GM12878 (cell line): ENCODE data around the gene ENPP1. TPM values are rescaled to one million over a fixed set of nuclear protein-coding genes. Genes with fewer than 3 reads are reported as not detected.

Experiments used
- EED ChIP-seq: sonication (generic); IDR thresholded peaks from 2 replicates; pipeline ENCODE4 v1.6.1; 2016; ENCODE audit warnings: antibody characterized with exemption, low read depth
- IRF3 ChIP-seq: fragments of 450-650 bp; IDR thresholded peaks from 2 replicates; pipeline ENCODE4 v1.6.1; 2014; ENCODE audit warnings: mild to moderate bottlenecking
- IRF4 ChIP-seq: IDR thresholded peaks from 2 replicates; pipeline ENCODE4 v1.6.1; 2011; ENCODE audit warnings: low read depth, low read length
- NFYB ChIP-seq: IDR thresholded peaks from 2 replicates; pipeline ENCODE4 v1.6.1; 2011; ENCODE audit warnings: low read depth, mild to moderate bottlenecking, low read length, improper control_type of control experiment, moderate library complexity; ENCODE audit not compliant: insufficient read depth
- RAD21 ChIP-seq: IDR thresholded peaks from 2 replicates; pipeline ENCODE4 v1.6.1; 2011; ENCODE audit warnings: mild to moderate bottlenecking, low read depth, low read length, moderate library complexity; ENCODE audit not compliant: insufficient read depth
- SMARCA5 ChIP-seq: fragments of 450-650 bp; IDR thresholded peaks from 2 replicates; pipeline ENCODE4 v1.6.1; 2017; ENCODE audit warnings: mild to moderate bottlenecking
- SMC3 ChIP-seq: IDR thresholded peaks from 2 replicates; pipeline ENCODE4 v1.6.1; 2011; ENCODE audit warnings: low read length, improper control_type of control experiment, borderline replicate concordance
- SUPT20H ChIP-seq: IDR thresholded peaks from 2 replicates; pipeline ENCODE4 v1.6.1; 2011; ENCODE audit warnings: low read depth, mild to moderate bottlenecking, low read length, moderate library complexity, borderline replicate concordance; ENCODE audit not compliant: control insufficient read depth
- ZNF274 ChIP-seq: IDR thresholded peaks from one replicate; pipeline ENCODE4 v1.8.0; 2011; ENCODE audit not compliant: insufficient read length, insufficient read depth
- ZNF622 ChIP-seq: fragments of 450-650 bp; IDR thresholded peaks from 2 replicates; pipeline ENCODE4 v1.6.1; 2017; ENCODE audit warnings: mild to moderate bottlenecking, inconsistent platforms
- polyA plus RNA-seq, 11 experiments: library from polyadenylated mRNA; depleted of rRNA in 4 of 11; unstranded in 6 of 11; stranded (reverse) in 5 of 11; fragments of >200 nt; fragmentation: Nextera tagmentation in 4 of 11; fragmentation: Illumina TruSeq in 1 of 11; extraction: Ambion mirVana in 4 of 11; extraction: Trizol in 1 of 11; gene quantifications; 1 replicate in 1 of 11; 2 replicates in 10 of 11; pipeline versions ENCODE4 v1.2.1 to v1.2.3, GENCODE V29; 2011 to 2016; ENCODE audit warnings: inconsistent platforms in 2 of 11, missing spikeins in 2 of 11, low read depth in 1 of 11
- total RNA-seq, 4 experiments: library from RNA; depleted of rRNA in 3 of 4; stranded (reverse); fragments of >200 nt in 3 of 4; fragmentation: Illumina TruSeq in 1 of 4; extraction: Trizol in 1 of 4; gene quantifications; 2 replicates each; pipeline versions ENCODE4 v1.2.1 to v1.2.3, GENCODE V29; 2013 to 2021
- TF ChIP-seq, protein P1 (sequence below), 3 experiments: IDR thresholded peaks in 2 of 3; conservative IDR thresholded peaks in 1 of 3; 2 replicates each; pipeline ENCODE4 v1.5.1; 2011; ENCODE audit warnings: low read depth in 3 of 3, low read length in 3 of 3, mild to moderate bottlenecking in 3 of 3, control low read depth in 2 of 3, moderate library complexity in 2 of 3, inconsistent platforms in 1 of 3, mixed read lengths in 1 of 3; ENCODE audit not compliant: control insufficient read depth in 2 of 3, insufficient read depth in 1 of 3; ENCODE audit errors: extremely low read depth in 1 of 3

The ENPP1 gene
- total and polyA plus RNA-seq, 10 of the 15 experiments (the other 5 are each of a cell fraction or from before 2014, with no cell fraction given) = 0.03 to 0.05 TPM; not detected in 8

GRCh38 chr6:131923356-131923755 lies 115.5 kb downstream of the ENPP1 start (continued):
- TF ChIP-seq IRF3 = no peak
- no peak for TF ChIP-seq SMARCA5
- peak; percentile 53 for TF ChIP-seq RAD21
- TF ChIP-seq, protein P1, sequence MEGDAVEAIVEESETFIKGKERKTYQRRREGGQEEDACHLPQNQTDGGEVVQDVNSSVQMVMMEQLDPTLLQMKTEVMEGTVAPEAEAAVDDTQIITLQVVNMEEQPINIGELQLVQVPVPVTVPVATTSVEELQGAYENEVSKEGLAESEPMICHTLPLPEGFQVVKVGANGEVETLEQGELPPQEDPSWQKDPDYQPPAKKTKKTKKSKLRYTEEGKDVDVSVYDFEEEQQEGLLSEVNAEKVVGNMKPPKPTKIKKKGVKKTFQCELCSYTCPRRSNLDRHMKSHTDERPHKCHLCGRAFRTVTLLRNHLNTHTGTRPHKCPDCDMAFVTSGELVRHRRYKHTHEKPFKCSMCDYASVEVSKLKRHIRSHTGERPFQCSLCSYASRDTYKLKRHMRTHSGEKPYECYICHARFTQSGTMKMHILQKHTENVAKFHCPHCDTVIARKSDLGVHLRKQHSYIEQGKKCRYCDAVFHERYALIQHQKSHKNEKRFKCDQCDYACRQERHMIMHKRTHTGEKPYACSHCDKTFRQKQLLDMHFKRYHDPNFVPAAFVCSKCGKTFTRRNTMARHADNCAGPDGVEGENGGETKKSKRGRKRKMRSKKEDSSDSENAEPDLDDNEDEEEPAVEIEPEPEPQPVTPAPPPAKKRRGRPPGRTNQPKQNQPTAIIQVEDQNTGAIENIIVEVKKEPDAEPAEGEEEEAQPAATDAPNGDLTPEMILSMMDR (IDR thresholded peaks at IDR 0.05 in 2 of 3, conservative IDR thresholded peaks at IDR 0.05 in 1 of 3; ENCODE audit: control insufficient read depth in 2 of 3, extremely low read depth in 1 of 3, insufficient read depth in 1 of 3, low read depth in 3 of 3, low read length in 3 of 3) = peak; percentile 53 to 72 (median 71)
- TF ChIP-seq IRF4 = no peak
- no peak for TF ChIP-seq EED
- TF ChIP-seq SMC3 = 0 out of 2 replicates have a peak, but pooled peaks have one; percentile 26
- no peak for TF ChIP-seq ZNF274
- TF ChIP-seq NFYB = no peak
- TF ChIP-seq ZNF622 = no peak
- TF ChIP-seq SUPT20H = no peak
